GM12878 (cell line): ENCODE data around the gene MRGPRF.

ENCODE experiments used
- ESRRA ChIP-seq: IDR thresholded peaks from 2 replicates; pipeline ENCODE4 v1.6.1; 2012; ENCODE audit warnings: mild to moderate bottlenecking, low read length, improper control_type of control experiment
- RBBP5 ChIP-seq: fragments of 200-600 bp; sonication (generic); conservative IDR thresholded peaks from 2 replicates; pipeline ENCODE4 v1.6.1; 2016
- YY1 ChIP-seq: IDR thresholded peaks from 2 replicates; pipeline ENCODE4 v1.6.1; 2011; ENCODE audit warnings: low read depth, mild to moderate bottlenecking, low read length
- ZNF24 ChIP-seq: fragments of 450-650 bp; IDR thresholded peaks from 2 replicates; pipeline ENCODE4 v1.6.1; 2017; ENCODE audit warnings: antibody characterized with exemption, mild to moderate bottlenecking

- TF ChIP-seq ESRRA (no peak), RBBP5 (no peak), ZNF24 (no peak), YY1 (no peak)
Measured at GRCh38 chr11:68960294-68961071, 52.6 kb downstream of the MRGPRF start.
